HFFc6 (cell line): ENCODE data around the gene IFITM10. TPM values are rescaled to one million over a fixed set of nuclear protein-coding genes. Genes with fewer than 3 reads are reported as not detected.

Experiments used
- DNase-seq: peaks from one replicate; pipeline ENCODE4 v3.0.0-alpha.2; 2018
- H3K27ac Mint-ChIP-seq: 2 replicates; pipeline ENCODE4 v1.8.0; 2020; ENCODE audit warnings: mild to moderate bottlenecking, mixed read lengths
- H3K27me3 Mint-ChIP-seq: 2 replicates; pipeline ENCODE4 v1.8.0; 2021; ENCODE audit warnings: mild to moderate bottlenecking, moderate library complexity, mixed read lengths; ENCODE audit not compliant: insufficient read depth
- H3K36me3 Mint-ChIP-seq: 2 replicates; pipeline ENCODE4 v1.8.0; 2021; ENCODE audit warnings: low read depth, mixed read lengths
- H3K4me1 Mint-ChIP-seq: 2 replicates; pipeline ENCODE4 v1.8.0; 2020; ENCODE audit warnings: low read depth, mixed read lengths
- H3K4me3 Mint-ChIP-seq: 2 replicates; pipeline ENCODE4 v1.8.0; 2020; ENCODE audit warnings: mild to moderate bottlenecking, moderate library complexity, mixed read lengths
- H3K9me3 Mint-ChIP-seq: 2 replicates; pipeline ENCODE4 v1.8.0; 2020; ENCODE audit warnings: mild to moderate bottlenecking, mixed read lengths
- total RNA-seq, 6 experiments: library from RNA; stranded (reverse); fragmentation: NEBNext Ultra II Directional; extraction: Animal tissue kit (Norgen Biotek cat#: 25700); gene quantifications; 2 replicates in 1 of 6; 3 replicates in 5 of 6; pipeline ENCODE4 v1.2.3, GENCODE V29; 2021
- TF ChIP-seq, protein P1 (sequence below): fragments of 200-600 bp; sonication (generic); IDR thresholded peaks from 2 replicates; pipeline ENCODE4 v1.5.0; 2021; ENCODE audit warnings: antibody characterized with exemption, mild to moderate bottlenecking

Gene IFITM10
- total RNA-seq, 6 experiments from 2014 or later = 0.21 to 0.71 (median 0.45) TPM

DNA sequence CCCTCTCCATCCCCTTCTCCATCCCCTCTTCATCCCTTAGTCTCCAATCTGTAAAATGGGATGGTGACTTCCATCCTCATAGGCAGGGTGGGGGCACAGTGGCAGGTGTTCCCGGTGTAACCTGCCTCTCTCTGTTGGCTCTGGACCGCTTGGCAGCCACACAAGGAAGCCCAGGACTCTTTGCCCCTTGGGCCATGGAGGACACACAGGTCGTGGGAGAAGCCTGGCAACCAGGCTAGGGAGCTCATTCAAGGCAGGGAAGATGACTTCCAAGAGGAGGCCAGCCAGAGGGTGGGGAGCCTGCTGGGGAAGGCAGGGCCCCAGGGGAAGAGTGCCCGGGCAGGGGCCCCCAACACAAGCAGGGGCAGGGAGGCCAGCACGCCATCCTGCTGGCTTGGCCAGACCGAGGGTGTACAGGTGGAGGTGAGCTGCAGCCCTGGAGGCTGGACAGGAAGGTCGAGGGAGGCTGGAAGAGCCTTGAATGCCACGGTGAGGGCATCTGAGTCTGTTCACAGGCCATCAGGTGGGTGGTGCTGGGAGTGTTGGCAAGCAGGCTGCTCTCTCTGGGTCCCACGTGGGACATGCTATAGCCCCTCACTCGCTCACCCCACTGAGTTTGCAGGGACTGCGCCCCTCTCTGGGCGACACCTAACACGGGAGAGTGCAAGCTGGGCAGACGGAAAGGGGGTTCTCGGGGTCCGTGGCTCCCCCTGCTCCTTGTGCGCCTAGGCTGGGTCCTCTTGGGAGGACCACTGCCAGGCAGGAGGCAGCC, 28.8 kb upstream of the IFITM10 start:
- H3K36me3 Mint-ChIP-seq = no peaks in the 10 kb centered on the region
- no peaks in the 10 kb centered on the region for H3K9me3 Mint-ChIP-seq
- no peak overlapping the region for H3K27ac Mint-ChIP-seq
- H3K27me3 Mint-ChIP-seq = peaks cover 34% of the 10 kb centered on the region
- TF ChIP-seq, protein P1, sequence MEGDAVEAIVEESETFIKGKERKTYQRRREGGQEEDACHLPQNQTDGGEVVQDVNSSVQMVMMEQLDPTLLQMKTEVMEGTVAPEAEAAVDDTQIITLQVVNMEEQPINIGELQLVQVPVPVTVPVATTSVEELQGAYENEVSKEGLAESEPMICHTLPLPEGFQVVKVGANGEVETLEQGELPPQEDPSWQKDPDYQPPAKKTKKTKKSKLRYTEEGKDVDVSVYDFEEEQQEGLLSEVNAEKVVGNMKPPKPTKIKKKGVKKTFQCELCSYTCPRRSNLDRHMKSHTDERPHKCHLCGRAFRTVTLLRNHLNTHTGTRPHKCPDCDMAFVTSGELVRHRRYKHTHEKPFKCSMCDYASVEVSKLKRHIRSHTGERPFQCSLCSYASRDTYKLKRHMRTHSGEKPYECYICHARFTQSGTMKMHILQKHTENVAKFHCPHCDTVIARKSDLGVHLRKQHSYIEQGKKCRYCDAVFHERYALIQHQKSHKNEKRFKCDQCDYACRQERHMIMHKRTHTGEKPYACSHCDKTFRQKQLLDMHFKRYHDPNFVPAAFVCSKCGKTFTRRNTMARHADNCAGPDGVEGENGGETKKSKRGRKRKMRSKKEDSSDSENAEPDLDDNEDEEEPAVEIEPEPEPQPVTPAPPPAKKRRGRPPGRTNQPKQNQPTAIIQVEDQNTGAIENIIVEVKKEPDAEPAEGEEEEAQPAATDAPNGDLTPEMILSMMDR = no peak
- H3K4me1 Mint-ChIP-seq = peaks cover 10% of the 10 kb centered on the region
- no peak for DNase-seq
- no peak overlapping the region for H3K4me3 Mint-ChIP-seq

DNA sequence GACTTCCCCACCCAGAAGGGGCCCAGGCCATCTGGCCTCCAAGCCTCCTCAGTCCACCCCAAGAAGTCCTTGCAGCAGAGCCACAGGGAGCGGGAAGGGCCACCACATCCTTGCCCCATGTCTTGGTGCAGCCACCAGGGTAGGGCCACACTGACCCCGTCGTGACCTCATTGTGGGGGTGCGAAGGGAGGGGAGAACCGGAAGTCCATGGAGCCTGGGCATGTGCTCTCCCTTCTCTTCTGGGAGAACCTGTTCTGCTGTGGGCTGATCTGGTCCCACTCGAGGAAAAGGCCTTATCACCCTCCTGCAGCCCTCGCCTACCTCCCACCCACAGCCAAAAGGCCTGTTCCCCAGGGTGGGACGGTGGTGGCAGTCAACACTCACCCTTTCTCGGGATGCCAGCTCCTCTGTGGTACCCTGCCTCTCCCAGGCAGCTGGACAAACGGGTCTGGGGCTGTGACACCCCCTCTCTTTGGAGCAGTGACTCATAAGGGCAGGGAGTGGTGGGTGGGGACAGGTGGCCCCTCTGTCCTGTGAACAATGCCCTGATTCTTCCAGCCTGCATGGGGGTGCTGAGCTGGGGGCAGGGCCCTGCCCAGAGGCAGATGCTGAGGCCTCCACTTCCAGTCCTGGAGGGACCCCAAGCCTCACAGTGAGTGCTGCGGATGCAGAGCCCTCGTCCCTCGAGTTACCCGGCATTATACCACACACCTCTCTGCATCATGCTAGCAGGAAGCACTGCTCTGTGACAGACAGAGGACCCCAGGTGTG, 27.9 kb upstream of the IFITM10 start:
- H3K4me3 Mint-ChIP-seq = no peak overlapping the region
- H3K27me3 Mint-ChIP-seq = peaks cover 32% of the 10 kb centered on the region
- peaks cover 12% of the 10 kb centered on the region for H3K4me1 Mint-ChIP-seq
- no peak for DNase-seq
- no peak overlapping the region for H3K27ac Mint-ChIP-seq
- TF ChIP-seq, protein P1 = no peak
- no peaks in the 10 kb centered on the region for H3K36me3 Mint-ChIP-seq
- no peaks in the 10 kb centered on the region for H3K9me3 Mint-ChIP-seq

DNA sequence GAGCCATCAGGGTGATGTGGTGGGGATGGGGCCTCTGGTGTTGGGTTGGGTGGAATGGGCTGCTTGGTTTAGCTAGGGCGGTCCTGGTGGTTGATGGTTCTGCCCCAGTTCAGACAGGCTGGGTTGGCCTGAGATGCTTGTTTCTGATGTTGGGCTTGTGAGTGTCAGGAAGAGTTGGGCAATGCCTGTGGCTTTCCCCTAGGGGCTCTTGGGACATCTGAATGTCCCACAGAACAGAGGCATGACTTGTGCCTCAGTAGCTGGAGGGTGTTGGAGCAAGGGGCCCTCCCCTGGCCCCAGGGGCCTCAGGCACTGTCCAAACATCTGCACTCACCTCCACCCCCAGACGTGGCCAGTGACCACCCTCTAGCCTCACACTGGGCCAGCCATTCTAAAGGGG, 27.3 kb upstream of the IFITM10 start:
- Mint-ChIP-seq H3K27ac (no peak overlapping the region), H3K36me3 (no peaks in the 10 kb centered on the region), H3K27me3 (peaks cover 27% of the 10 kb centered on the region), H3K9me3 (no peaks in the 10 kb centered on the region), H3K4me1 (peaks cover 9% of the 10 kb centered on the region), H3K4me3 (no peak overlapping the region)
- no peak for DNase-seq
- TF ChIP-seq, protein P1 = no peak

GRCh38 chr11:1776944-1777715, 26.7 kb upstream of the IFITM10 start:
- H3K4me1 Mint-ChIP-seq = peaks cover 12% of the 10 kb centered on the region
- H3K4me3 Mint-ChIP-seq = no peak overlapping the region
- no peak for DNase-seq
- H3K27me3 Mint-ChIP-seq = peaks cover 27% of the 10 kb centered on the region
- no peaks in the 10 kb centered on the region for H3K36me3 Mint-ChIP-seq
- no peaks in the 10 kb centered on the region for H3K9me3 Mint-ChIP-seq
- TF ChIP-seq, protein P1 = no peak
- H3K27ac Mint-ChIP-seq = no peak overlapping the region

DNA sequence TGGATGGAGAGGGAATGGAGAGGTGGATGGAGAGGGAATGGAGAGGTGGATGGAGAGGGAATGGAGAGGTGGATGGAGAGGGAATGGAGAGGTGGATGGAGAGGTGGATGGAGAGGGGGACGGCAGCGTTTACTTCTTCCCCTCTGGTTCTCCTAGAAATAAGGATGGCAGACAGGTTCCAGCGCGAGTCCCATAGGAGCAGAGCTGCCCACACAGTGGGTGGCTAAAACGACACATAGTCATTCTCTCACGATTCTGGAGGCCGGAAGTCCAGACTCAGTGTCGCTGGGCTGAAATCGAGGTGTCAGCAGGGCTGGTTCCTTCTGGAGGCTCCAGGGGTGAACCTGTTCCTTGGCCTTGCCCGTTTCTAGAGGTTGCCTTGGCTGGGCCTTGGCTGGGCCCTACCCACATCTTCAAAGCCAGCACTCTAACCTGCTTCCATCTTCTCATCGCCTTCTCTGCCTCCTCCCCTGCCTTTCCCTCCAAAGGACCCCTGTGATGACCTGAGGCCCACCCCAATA, 26.0 kb upstream of the IFITM10 start:
- Mint-ChIP-seq H3K9me3 (no peaks in the 10 kb centered on the region), H3K4me1 (peaks cover 19% of the 10 kb centered on the region), H3K27me3 (peaks cover 27% of the 10 kb centered on the region), H3K27ac (no peak overlapping the region), H3K36me3 (no peaks in the 10 kb centered on the region), H3K4me3 (no peak overlapping the region)
- DNase-seq = no peak
- TF ChIP-seq, protein P1 = no peak
